Mammary epithelial cell (primary cell): ENCODE measurements around the gene PDCD7.

Experiments used
- EZH2 ChIP-seq: IDR thresholded peaks from 2 replicates; pipeline ENCODE4 v1.6.1; 2012; ENCODE audit warnings: low read length, inconsistent platforms, borderline replicate concordance
- TF ChIP-seq, protein P1 (sequence below), 2 donors: IDR thresholded peaks in 1 of 2; conservative IDR thresholded peaks in 1 of 2; 2 replicates each; pipeline ENCODE4 v1.5.1; 2011 to 2012; ENCODE audit warnings: inconsistent platforms in 2 of 2, low read length in 2 of 2, mild to moderate bottlenecking in 2 of 2, control low read depth in 1 of 2, low read depth in 1 of 2; ENCODE audit not compliant: insufficient read depth in 1 of 2; ENCODE audit errors: extremely low read depth in 1 of 2

DNA sequence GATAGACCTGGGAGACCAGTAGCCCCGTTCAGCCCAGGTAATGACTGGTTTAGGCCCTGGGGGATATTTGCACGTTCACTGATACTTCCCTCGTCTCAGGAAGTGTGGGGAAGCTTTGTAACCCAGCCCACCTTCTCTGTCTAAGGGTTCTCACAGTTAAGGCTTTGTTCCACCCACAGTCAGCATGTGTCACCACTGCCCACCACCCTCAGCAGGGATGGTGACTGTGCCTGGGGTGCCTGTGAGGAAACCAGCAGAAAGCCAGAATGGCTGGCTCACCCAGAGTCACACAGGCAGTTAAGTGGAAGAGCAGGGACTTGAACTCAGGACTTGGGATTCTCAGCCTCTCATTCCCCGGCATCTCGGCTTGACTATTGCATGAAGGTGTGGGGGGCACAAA lies 51.9 kb downstream of the PDCD7 start:
- TF ChIP-seq, protein P1, sequence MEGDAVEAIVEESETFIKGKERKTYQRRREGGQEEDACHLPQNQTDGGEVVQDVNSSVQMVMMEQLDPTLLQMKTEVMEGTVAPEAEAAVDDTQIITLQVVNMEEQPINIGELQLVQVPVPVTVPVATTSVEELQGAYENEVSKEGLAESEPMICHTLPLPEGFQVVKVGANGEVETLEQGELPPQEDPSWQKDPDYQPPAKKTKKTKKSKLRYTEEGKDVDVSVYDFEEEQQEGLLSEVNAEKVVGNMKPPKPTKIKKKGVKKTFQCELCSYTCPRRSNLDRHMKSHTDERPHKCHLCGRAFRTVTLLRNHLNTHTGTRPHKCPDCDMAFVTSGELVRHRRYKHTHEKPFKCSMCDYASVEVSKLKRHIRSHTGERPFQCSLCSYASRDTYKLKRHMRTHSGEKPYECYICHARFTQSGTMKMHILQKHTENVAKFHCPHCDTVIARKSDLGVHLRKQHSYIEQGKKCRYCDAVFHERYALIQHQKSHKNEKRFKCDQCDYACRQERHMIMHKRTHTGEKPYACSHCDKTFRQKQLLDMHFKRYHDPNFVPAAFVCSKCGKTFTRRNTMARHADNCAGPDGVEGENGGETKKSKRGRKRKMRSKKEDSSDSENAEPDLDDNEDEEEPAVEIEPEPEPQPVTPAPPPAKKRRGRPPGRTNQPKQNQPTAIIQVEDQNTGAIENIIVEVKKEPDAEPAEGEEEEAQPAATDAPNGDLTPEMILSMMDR (conservative IDR thresholded peaks at IDR 0.05 in 1 of 2, IDR thresholded peaks at IDR 0.05 in 1 of 2; ENCODE audit: extremely low read depth in 1 of 2, insufficient read depth in 1 of 2, low read depth in 1 of 2, low read length in 2 of 2) = no peak
- TF ChIP-seq EZH2 = no peak
